Neural crest cell (in vitro differentiated cells): ENCODE data around the gene GNG7. TPM values are rescaled to one million over a fixed set of nuclear protein-coding genes. Genes with fewer than 3 reads are reported as not detected.

Experiments
- DNase-seq: peaks from one replicate; pipeline ENCODE4 v3.0.0; 2021; ENCODE audit warnings: low read depth, mixed read lengths, low spot score
- H3K27ac Mint-ChIP-seq: one replicate; pipeline ENCODE4 v1.8.0; 2021; ENCODE audit warnings: mild to moderate bottlenecking, mixed read lengths; ENCODE audit not compliant: unreplicated experiment
- H3K27me3 Mint-ChIP-seq: 2 replicates; pipeline ENCODE4 v1.8.0; 2021; ENCODE audit warnings: low read depth, mild to moderate bottlenecking, mixed read lengths
- H3K36me3 Mint-ChIP-seq: 2 replicates; pipeline ENCODE4 v1.8.0; 2021; ENCODE audit warnings: low read depth, mild to moderate bottlenecking, mixed read lengths
- H3K4me1 Mint-ChIP-seq: 2 replicates; pipeline ENCODE4 v1.8.0; 2021; ENCODE audit warnings: mixed read lengths
- H3K4me3 Mint-ChIP-seq: one replicate; pipeline ENCODE4 v1.8.0; 2021; ENCODE audit warnings: mild to moderate bottlenecking, mixed read lengths
- H3K9me3 Mint-ChIP-seq: 2 replicates; pipeline ENCODE4 v1.8.0; 2021; ENCODE audit warnings: mixed read lengths
- CTCF ChIP-seq: fragments of 200-600 bp; sonication (generic); conservative IDR thresholded peaks from 2 replicates; pipeline ENCODE4 v1.5.0; 2021; ENCODE audit warnings: antibody characterized with exemption, mild to moderate bottlenecking
- total RNA-seq: library from RNA; stranded (reverse); gene quantifications from 2 replicates; pipeline ENCODE4 v1.2.1, GENCODE V29; 2021

Gene GNG7
- total RNA-seq, 1 donor from 2014 or later: 13.9 TPM

GRCh38 chr19:2618611-2619010 is 83.9 kb downstream of the GNG7 start:
- no peak for TF ChIP-seq CTCF
- no peak overlapping the region for H3K27ac Mint-ChIP-seq
- DNase-seq: no peak
- H3K9me3 Mint-ChIP-seq: no peaks in the 10 kb centered on the region
- H3K36me3 Mint-ChIP-seq: no peaks in the 10 kb centered on the region
- H3K4me3 Mint-ChIP-seq: no peak overlapping the region
- no peaks in the 10 kb centered on the region for H3K4me1 Mint-ChIP-seq
- H3K27me3 Mint-ChIP-seq: peaks cover 7% of the 10 kb centered on the region

- no peak for TF ChIP-seq CTCF
- DNase-seq: no peak
- H3K27ac Mint-ChIP-seq: no peak overlapping the region
- H3K4me3 Mint-ChIP-seq: no peak overlapping the region
- no peaks in the 10 kb centered on the region for H3K36me3 Mint-ChIP-seq
- H3K9me3 Mint-ChIP-seq: no peaks in the 10 kb centered on the region
- H3K27me3 Mint-ChIP-seq: peaks cover 13% of the 10 kb centered on the region
- H3K4me1 Mint-ChIP-seq: no peaks in the 10 kb centered on the region
Measured at GRCh38 chr19:2617393-2618165, 84.9 kb downstream of the GNG7 start.

GRCh38 chr19:2616741-2617392 is 85.6 kb downstream of the GNG7 start:
- no peak for TF ChIP-seq CTCF
- no peaks in the 10 kb centered on the region for H3K4me1 Mint-ChIP-seq

GRCh38 chr19:2615782-2616181 is 86.7 kb downstream of the GNG7 start:
- Mint-ChIP-seq H3K27me3 (peaks cover 16% of the 10 kb centered on the region), H3K36me3 (no peaks in the 10 kb centered on the region), H3K4me1 (no peaks in the 10 kb centered on the region), H3K9me3 (no peaks in the 10 kb centered on the region), H3K27ac (no peak overlapping the region), H3K4me3 (no peak overlapping the region)
- TF ChIP-seq CTCF: no peak
- DNase-seq: no peak

More at GRCh38 chr19:2616741-2617392, 85.6 kb downstream of the GNG7 start:
- Mint-ChIP-seq H3K27ac (no peak overlapping the region), H3K27me3 (peaks cover 13% of the 10 kb centered on the region), H3K4me3 (no peak overlapping the region), H3K9me3 (no peaks in the 10 kb centered on the region), H3K36me3 (no peaks in the 10 kb centered on the region)
- DNase-seq: no peak

- peak; percentile 45 for DNase-seq
Measured at GRCh38 chr19:2613507-2614295, 88.8 kb downstream of the GNG7 start.

More at GRCh38 chr19:2613507-2614295, 88.8 kb downstream of the GNG7 start:
- Mint-ChIP-seq H3K27me3 (peaks cover 27% of the 10 kb centered on the region), H3K4me3 (no peak overlapping the region), H3K4me1 (no peaks in the 10 kb centered on the region), H3K27ac (no peak overlapping the region), H3K9me3 (no peaks in the 10 kb centered on the region), H3K36me3 (no peaks in the 10 kb centered on the region)
- peak; percentile 85 for TF ChIP-seq CTCF
